ENCODE measurements around the gene DDX17.

DNA sequence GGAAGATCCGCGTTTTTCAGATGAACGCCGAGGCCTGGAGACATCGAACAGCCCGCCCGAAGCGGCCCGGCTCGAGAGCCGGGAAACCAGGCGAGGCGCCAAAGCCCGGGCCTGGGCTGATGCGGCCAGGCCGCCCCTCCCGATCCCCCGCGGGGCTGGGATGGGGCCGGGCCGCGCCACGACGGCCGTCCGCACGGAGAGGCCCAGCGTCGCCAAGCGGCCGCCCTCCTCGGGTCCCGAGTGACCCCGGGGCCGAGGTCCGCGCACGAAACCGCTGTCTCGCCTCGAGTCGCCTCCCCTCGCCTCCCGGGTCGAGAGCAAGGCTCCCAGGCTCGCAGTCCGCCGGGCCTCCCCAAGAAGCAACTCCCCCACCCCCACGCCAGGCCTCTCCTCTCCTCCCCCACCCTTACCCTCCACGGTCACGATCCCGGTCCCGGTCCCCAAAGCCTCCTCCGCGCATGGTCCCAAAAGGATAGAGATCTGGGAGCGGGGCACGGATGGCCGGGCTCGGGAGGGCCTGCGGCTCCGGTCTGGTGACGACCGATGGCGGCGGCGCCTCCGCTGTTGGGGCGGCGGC, 482 bp downstream of the DDX17 start:
- TF ChIP-seq CTCF (optimal IDR thresholded peaks at IDR 0.05 in 1 of 3, IDR thresholded peaks at IDR 0.05 in 1 of 3, conservative IDR thresholded peaks at IDR 0.05 in 1 of 3; ENCODE audit: extremely low read depth in 1 of 3, insufficient read depth in 2 of 3, low read length in 3 of 3) (no peak), EZH2 (IDR thresholded peaks at IDR 0.05; ENCODE audit: low read length) (no peak)

Data from keratinocyte (primary cell).